ENCODE measurements around the gene CRIP3.

DNA sequence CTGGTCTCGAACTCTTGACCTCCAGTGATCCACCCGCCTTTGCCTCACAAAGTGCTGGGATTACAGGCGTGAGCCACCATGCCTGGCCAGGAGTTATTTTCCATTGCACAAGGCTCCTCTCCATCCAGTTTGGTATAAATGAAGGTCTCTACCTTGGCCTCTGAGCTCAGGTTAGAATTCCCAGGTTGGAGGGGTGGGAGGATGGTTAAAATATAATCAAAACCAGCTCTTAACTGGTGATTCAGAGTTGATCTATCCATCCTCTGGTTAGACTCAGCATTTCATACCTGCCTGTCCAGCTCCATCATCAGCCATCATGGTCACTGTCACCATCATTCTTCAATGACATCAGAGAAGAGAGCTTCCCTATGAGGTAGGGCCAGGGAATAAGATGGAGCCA is 13.2 kb downstream of the CRIP3 start:
- TF ChIP-seq, protein P1, sequence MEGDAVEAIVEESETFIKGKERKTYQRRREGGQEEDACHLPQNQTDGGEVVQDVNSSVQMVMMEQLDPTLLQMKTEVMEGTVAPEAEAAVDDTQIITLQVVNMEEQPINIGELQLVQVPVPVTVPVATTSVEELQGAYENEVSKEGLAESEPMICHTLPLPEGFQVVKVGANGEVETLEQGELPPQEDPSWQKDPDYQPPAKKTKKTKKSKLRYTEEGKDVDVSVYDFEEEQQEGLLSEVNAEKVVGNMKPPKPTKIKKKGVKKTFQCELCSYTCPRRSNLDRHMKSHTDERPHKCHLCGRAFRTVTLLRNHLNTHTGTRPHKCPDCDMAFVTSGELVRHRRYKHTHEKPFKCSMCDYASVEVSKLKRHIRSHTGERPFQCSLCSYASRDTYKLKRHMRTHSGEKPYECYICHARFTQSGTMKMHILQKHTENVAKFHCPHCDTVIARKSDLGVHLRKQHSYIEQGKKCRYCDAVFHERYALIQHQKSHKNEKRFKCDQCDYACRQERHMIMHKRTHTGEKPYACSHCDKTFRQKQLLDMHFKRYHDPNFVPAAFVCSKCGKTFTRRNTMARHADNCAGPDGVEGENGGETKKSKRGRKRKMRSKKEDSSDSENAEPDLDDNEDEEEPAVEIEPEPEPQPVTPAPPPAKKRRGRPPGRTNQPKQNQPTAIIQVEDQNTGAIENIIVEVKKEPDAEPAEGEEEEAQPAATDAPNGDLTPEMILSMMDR (IDR thresholded peaks at IDR 0.05; ENCODE audit: low read length): no peak
- no peak for TF ChIP-seq EZH2 (IDR thresholded peaks at IDR 0.05; ENCODE audit: borderline replicate concordance, low read length)

Measured in OCI-LY1 (cell line).